A549 (cell line): ENCODE measurements around the gene ALKBH6. TPM values are rescaled to one million over a fixed set of nuclear protein-coding genes. Genes with fewer than 3 reads are reported as not detected.

Experiments
- ATAC-seq, 2 experiments: fragments of 200-7000 bp in 1 of 2; fragments of >200 bp in 1 of 2; cut with Nextera tagmentation in 1 of 2; cut with Tn5 transposase in 1 of 2; 3 replicates each; pipeline versions ENCODE4 v1.8.0 to v1.9.1; 2018 to 2020; ENCODE audit warnings: mild to moderate bottlenecking in 1 of 2, moderate library complexity in 1 of 2
- CTCF ChIA-PET: fragments of 300-600 bp; sonication (Branson Sonifier 250); formaldehyde crosslinking; extraction: SDS; loops from one replicate; lab custom pipeline; 2021; ENCODE audit warnings: antibody characterized with exemption, inconsistent platforms; lab: Yijun Ruan, JAX
- POLR2A ChIA-PET: fragments of 350-600 bp; formaldehyde crosslinking; extraction: SDS; loops from one replicate; lab custom pipeline; 2021; ENCODE audit warnings: antibody characterized with exemption, inconsistent platforms; lab: Yijun Ruan, JAX
- DNase-seq, 2 experiments: peaks; one replicate each; pipeline versions ENCODE4 v3.0.0 to v3.0.0-alpha.2; 2011 to 2016; ENCODE audit warnings: low read depth in 1 of 2, low spot score in 1 of 2
- FAIRE-seq: peaks from 2 replicates; lab custom pipeline; 2011; peaks lifted over from hg19 to GRCh38; lab: Jason Lieb, UNC
- H3K27ac ChIP-seq, 2 experiments: fragments of >200 bp; sonication (Bioruptor Twin); formaldehyde crosslinking; 3 replicates each; pipeline ENCODE4 v1.5.1; 2016 to 2017
- H3K4me1 ChIP-seq: fragments of >200 bp; sonication (Bioruptor Twin); formaldehyde crosslinking; 3 replicates; pipeline ENCODE4 v1.6.1; 2016
- H3K4me2 ChIP-seq: fragments of >200 bp; sonication (Bioruptor Twin); formaldehyde crosslinking; 3 replicates; pipeline ENCODE4 v1.6.1; 2016
- H3K4me3 ChIP-seq: fragments of >200 bp; sonication (Bioruptor Twin); formaldehyde crosslinking; 3 replicates; pipeline ENCODE4 v1.5.1; 2016
- H3K9me3 ChIP-seq: fragments of >200 bp; sonication (Bioruptor Twin); formaldehyde crosslinking; 3 replicates; pipeline ENCODE4 v1.6.1; 2016
- ATOH8 ChIP-seq: fragments of 250-450 bp; sonication (Bioruptor Pico); IDR thresholded peaks from 2 replicates; pipeline ENCODE4 v1.5.0; 2020; ENCODE audit warnings: low read depth, mild to moderate bottlenecking, moderate library complexity
- CEBPB ChIP-seq, 2 experiments: fragments of >200 bp in 1 of 2; sonication (Bioruptor Twin) in 1 of 2; formaldehyde crosslinking in 1 of 2; IDR thresholded peaks; 2 replicates each; pipeline ENCODE4 v1.6.1; 2012 to 2016
- CTCF ChIP-seq: fragments of >200 bp; sonication (Bioruptor Twin); formaldehyde crosslinking; IDR thresholded peaks from 3 replicates; pipeline ENCODE4 v1.5.1; 2016
- E2F6 ChIP-seq: IDR thresholded peaks from 2 replicates; pipeline ENCODE4 v1.6.1; 2012; ENCODE audit warnings: low read depth, borderline replicate concordance
- EHF ChIP-seq: fragments of 250-450 bp; sonication (Bioruptor Pico); IDR thresholded peaks from 2 replicates; pipeline ENCODE4 v1.5.0; 2020; ENCODE audit warnings: mild to moderate bottlenecking
- ESRRA ChIP-seq: fragments of 150-350 bp; IDR thresholded peaks from 2 replicates; pipeline ENCODE4 v1.6.1; 2014; ENCODE audit warnings: mild to moderate bottlenecking, low read length, borderline replicate concordance
- FOSB ChIP-seq: fragments of 250-450 bp; sonication (Bioruptor Pico); IDR thresholded peaks from 2 replicates; pipeline ENCODE4 v1.5.0; 2020; ENCODE audit warnings: mild to moderate bottlenecking, moderate library complexity
- GATA3 ChIP-seq: IDR thresholded peaks from 2 replicates; pipeline ENCODE4 v1.6.1; 2012; ENCODE audit warnings: borderline replicate concordance
- HMGXB4 ChIP-seq: fragments of 250-450 bp; sonication (Bioruptor Pico); IDR thresholded peaks from 2 replicates; pipeline ENCODE4 v1.5.0; 2021; ENCODE audit warnings: mild to moderate bottlenecking, moderate library complexity, borderline replicate concordance
- JUN ChIP-seq, 2 experiments: fragments of >200 bp; sonication (Bioruptor Twin); formaldehyde crosslinking; IDR thresholded peaks; 2 replicates in 1 of 2; 3 replicates in 1 of 2; pipeline ENCODE4 v1.6.1; 2016 to 2017
- KDM1A ChIP-seq: fragments of 200-600 bp; sonication (generic); IDR thresholded peaks from 2 replicates; pipeline ENCODE4 v1.6.1; 2016; ENCODE audit warnings: low read depth, mild to moderate bottlenecking
- MAFK ChIP-seq: fragments of 450-650 bp; IDR thresholded peaks from 2 replicates; pipeline ENCODE4 v1.6.1; 2014; ENCODE audit not compliant: partially characterized antibody
- MAZ ChIP-seq: fragments of 150-350 bp; IDR thresholded peaks from 2 replicates; pipeline ENCODE4 v1.6.1; 2014; ENCODE audit warnings: antibody characterized with exemption, low read depth, low read length, borderline replicate concordance
- NFE2L2 ChIP-seq: fragments of 150-350 bp; conservative IDR thresholded peaks from 2 replicates; pipeline ENCODE4 v1.6.1; 2014; ENCODE audit warnings: low read length
- PBX3 ChIP-seq: IDR thresholded peaks from 2 replicates; pipeline ENCODE4 v1.6.1; 2012
- RFX5 ChIP-seq: fragments of 450-650 bp; IDR thresholded peaks from 2 replicates; pipeline ENCODE4 v1.7.1; 2014; ENCODE audit warnings: antibody characterized with exemption, mild to moderate bottlenecking, moderate library complexity
- RNF2 ChIP-seq: fragments of 200-600 bp; sonication (generic); IDR thresholded peaks from 2 replicates; pipeline ENCODE4 v1.6.1; 2016; ENCODE audit warnings: low read depth, mild to moderate bottlenecking, antibody characterized with exemption, moderate library complexity, borderline replicate concordance
- SMC3 ChIP-seq: fragments of >200 bp; sonication (Bioruptor Twin); formaldehyde crosslinking; IDR thresholded peaks from 3 replicates; pipeline ENCODE4 v1.6.1; 2018; ENCODE audit warnings: inconsistent platforms
- TP53 ChIP-seq: fragments of 250-450 bp; sonication (Bioruptor Pico); IDR thresholded peaks from 2 replicates; pipeline ENCODE4 v1.5.0; 2021; ENCODE audit warnings: mild to moderate bottlenecking, moderate library complexity
- USF2 ChIP-seq: fragments of 450-650 bp; IDR thresholded peaks from 2 replicates; pipeline ENCODE4 v1.6.1; 2014; ENCODE audit warnings: antibody characterized with exemption
- ZC3H11A ChIP-seq: fragments of 450-650 bp; IDR thresholded peaks from 2 replicates; pipeline ENCODE4 v1.6.1; 2014; ENCODE audit warnings: antibody characterized with exemption, mild to moderate bottlenecking
- WGBS: methylation state at CpG from one replicate; pipeline ENCODE4 v1.1.6; 2017; ENCODE audit errors: missing lambda C conversion rate; 5-methylcytosine and 5-hydroxymethylcytosine counted together
- polyA plus RNA-seq, 4 experiments: library from polyadenylated mRNA; depleted of rRNA in 3 of 4; stranded (reverse); fragments of >200 nt; fragmentation: RNase III in 1 of 4; extraction: RNeasy Plus Mini Kit Qiagen cat#74134 plus additional on column Dnase treatment in 1 of 4; gene quantifications; 2 replicates in 3 of 4; 3 replicates in 1 of 4; pipeline ENCODE4 v1.2.3, GENCODE V29; 2011 to 2017

ALKBH6 gene
- polyA plus RNA-seq, 2 of the 4 experiments (the other 2 are of a cell fraction), result 34.2 to 47.1 TPM

- ATAC-seq (no peak), DNase-seq (no peak)
- H3K4me3 ChIP-seq, result no peak overlapping the region
- peaks cover under 1% of the 10 kb centered on the region; the same call in 1 of the 3 replicates for H3K4me1 ChIP-seq
- ChIA-PET CTCF (interaction anchor here (1.1 to 1.6 kb wide), 4 partner anchors 8 to 61 kb away, joined by 4 to 5 read pairs (median 4); partner anchors contain the start of gene SDHAF1), POLR2A (interaction anchor here (0.6 kb wide), 1 partner anchor 11 kb away, joined by 3 read pairs; no protein-coding TSS in a partner anchor)
- H3K27ac ChIP-seq, result no peak overlapping the region
- no peaks in the 10 kb centered on the region for H3K9me3 ChIP-seq
- TF ChIP-seq CTCF (no peak), ATOH8 (CRISPR knock-in tag) (no peak), MAFK (no peak), TP53 (no peak), NFE2L2 (no peak), E2F6 (no peak), RNF2 (no peak), CEBPB (IDR thresholded peaks at IDR 0.05) (no peak), JUN (IDR thresholded peaks at IDR 0.05) (no peak)
- TF ChIP-seq, all 56 proteins: peak for 0
- FAIRE-seq, result no peak
- no peak overlapping the region for H3K4me2 ChIP-seq
Observed at GRCh38 chr19:36047835-36048234, 33.8 kb upstream of the ALKBH6 start.

- H3K27ac ChIP-seq, result no peak overlapping the region
- no peaks in the 10 kb centered on the region for H3K9me3 ChIP-seq
- H3K4me1 ChIP-seq, result peaks cover 12% of the 10 kb centered on the region
- WGBS, result 87% methylated on average over 5 of the region's 5 CpGs
- no peak overlapping the region for H3K4me3 ChIP-seq
- H3K4me2 ChIP-seq, result no peak overlapping the region
- POLR2A ChIA-PET, result no interaction called here
- no peak for DNase-seq
- no peak for TF ChIP-seq USF2
- TF ChIP-seq, all 56 proteins: peak for 0
- FAIRE-seq, result peak; percentile 67
- CTCF ChIA-PET, result interaction anchor here (1.5 to 1.6 kb wide), 2 partner anchors 10 to 17 kb away, joined by 4 to 5 read pairs; no protein-coding TSS in a partner anchor
- ATAC-seq, result no peak
Observed at GRCh38 chr19:36046443-36047050, 32.5 kb upstream of the ALKBH6 start.

GRCh38 chr19:36043952-36044351 lies 29.9 kb upstream of the ALKBH6 start:
- 92% methylated on average over 2 of the region's 2 CpGs for WGBS
- no peak for ATAC-seq
- Histone ChIP-seq H3K4me1 (peaks cover 20% of the 10 kb centered on the region), H3K4me2 (no peak overlapping the region), H3K27ac (no peak overlapping the region), H3K9me3 (no peaks in the 10 kb centered on the region), H3K4me3 (no peak overlapping the region)
- no peak for DNase-seq
- TF ChIP-seq GATA3 (no peak), SMC3 (no peak), PBX3 (no peak), KDM1A (no peak), TP53 (no peak), ESRRA (no peak), EHF (no peak), RFX5 (no peak), HMGXB4 (CRISPR knock-in tag) (no peak), CTCF (no peak), FOSB (CRISPR knock-in tag) (no peak), ZC3H11A (no peak), MAZ (no peak)
- POLR2A ChIA-PET, result interaction anchor here (2.0 kb wide), 1 partner anchor 10 kb away, joined by 5 read pairs; the partner anchor contains the start of gene THAP8
- CTCF ChIA-PET, result interaction anchor here (0.8 to 1.7 kb wide), 4 partner anchors 16 to 69 kb away, joined by 3 to 6 read pairs (median 3); no protein-coding TSS in a partner anchor
- peak; percentile 86 for FAIRE-seq
